HEK293 (cell line): ENCODE measurements around the gene WDR76.

Experiments
- KLF16 ChIP-seq: fragments of 450-650 bp; formaldehyde crosslinking; IDR thresholded peaks from 2 replicates; pipeline ENCODE4 v1.5.1; 2017; ENCODE audit warnings: missing biosample characterization, missing genetic modification characterization
- TRIM28 ChIP-seq: IDR thresholded peaks from 2 replicates; pipeline ENCODE4 v1.6.1; 2011; ENCODE audit warnings: low read length, control low read depth, borderline replicate concordance
- YY1 ChIP-seq: fragments of 450-650 bp; formaldehyde crosslinking; IDR thresholded peaks from 2 replicates; pipeline ENCODE4 v1.5.1; 2018; ENCODE audit warnings: missing biosample characterization, missing genetic modification characterization
- ZBTB49 ChIP-seq: fragments of 450-650 bp; formaldehyde crosslinking; IDR thresholded peaks from 2 replicates; pipeline ENCODE4 v1.5.1; 2016; ENCODE audit warnings: missing biosample characterization, missing genetic modification characterization, low read depth
- ZBTB6 ChIP-seq: fragments of 450-650 bp; formaldehyde crosslinking; IDR thresholded peaks from 2 replicates; pipeline ENCODE4 v1.5.1; 2017; ENCODE audit warnings: missing biosample characterization, missing genetic modification characterization
- ZNF114 ChIP-seq: fragments of 450-650 bp; formaldehyde crosslinking; IDR thresholded peaks from 2 replicates; pipeline ENCODE4 v1.5.0; 2017; ENCODE audit warnings: missing biosample characterization, missing genetic modification characterization
- ZNF274 ChIP-seq, 2 experiments: fragments of 200-500 bp in 1 of 2; fragments of 450-650 bp in 1 of 2; sonication (Bioruptor generic) in 1 of 2; formaldehyde crosslinking in 1 of 2; IDR thresholded peaks; 2 replicates each; pipeline versions ENCODE4 v1.5.1 to v1.6.1; 2014 to 2016; ENCODE audit warnings: borderline replicate concordance in 1 of 2, inconsistent platforms in 1 of 2, low read length in 1 of 2, missing biosample characterization in 1 of 2, missing genetic modification characterization in 1 of 2
- ZNF292 ChIP-seq: fragments of 450-650 bp; formaldehyde crosslinking; IDR thresholded peaks from 2 replicates; pipeline ENCODE4 v1.5.1; 2016; ENCODE audit warnings: low read depth, missing biosample characterization, missing genetic modification characterization, borderline replicate concordance
- ZNF311 ChIP-seq: fragments of 450-650 bp; formaldehyde crosslinking; IDR thresholded peaks from 2 replicates; pipeline ENCODE4 v1.5.1; 2017; ENCODE audit warnings: missing biosample characterization, missing genetic modification characterization, borderline replicate concordance
- ZNF37A ChIP-seq: fragments of 450-650 bp; IDR thresholded peaks from 2 replicates; pipeline ENCODE4 v1.5.1; 2018; ENCODE audit warnings: missing biosample characterization, missing genetic modification characterization
- TF ChIP-seq, protein P1 (sequence below): fragments of 450-650 bp; formaldehyde crosslinking; IDR thresholded peaks from 2 replicates; pipeline ENCODE4 v1.5.1; 2016; ENCODE audit warnings: missing biosample characterization, missing genetic modification characterization
- TF ChIP-seq, protein P2 (sequence below): sonication (generic); formaldehyde crosslinking; IDR thresholded peaks from 2 replicates; pipeline ENCODE4 v1.8.1; 2022; ENCODE audit warnings: mild to moderate bottlenecking, moderate library complexity, missing genetic modification reagents

- TF ChIP-seq ZBTB49 (tag by site-specific recombination) (no peak), ZNF114 (tag by site-specific recombination) (no peak), KLF16 (tag by site-specific recombination) (no peak), ZBTB6 (tag by site-specific recombination) (no peak), ZNF311 (tag by site-specific recombination) (no peak), ZNF292 (tag by site-specific recombination) (no peak), TRIM28 (no peak), ZNF274 (IDR thresholded peaks at IDR 0.05; ENCODE audit: low read length) (no peak), ZNF274 (tag by site-specific recombination; IDR thresholded peaks at IDR 0.05; ENCODE audit: borderline replicate concordance) (no peak), ZNF37A (tag by site-specific recombination) (no peak), YY1 (tag by site-specific recombination) (no peak)
- TF ChIP-seq, protein P1, sequence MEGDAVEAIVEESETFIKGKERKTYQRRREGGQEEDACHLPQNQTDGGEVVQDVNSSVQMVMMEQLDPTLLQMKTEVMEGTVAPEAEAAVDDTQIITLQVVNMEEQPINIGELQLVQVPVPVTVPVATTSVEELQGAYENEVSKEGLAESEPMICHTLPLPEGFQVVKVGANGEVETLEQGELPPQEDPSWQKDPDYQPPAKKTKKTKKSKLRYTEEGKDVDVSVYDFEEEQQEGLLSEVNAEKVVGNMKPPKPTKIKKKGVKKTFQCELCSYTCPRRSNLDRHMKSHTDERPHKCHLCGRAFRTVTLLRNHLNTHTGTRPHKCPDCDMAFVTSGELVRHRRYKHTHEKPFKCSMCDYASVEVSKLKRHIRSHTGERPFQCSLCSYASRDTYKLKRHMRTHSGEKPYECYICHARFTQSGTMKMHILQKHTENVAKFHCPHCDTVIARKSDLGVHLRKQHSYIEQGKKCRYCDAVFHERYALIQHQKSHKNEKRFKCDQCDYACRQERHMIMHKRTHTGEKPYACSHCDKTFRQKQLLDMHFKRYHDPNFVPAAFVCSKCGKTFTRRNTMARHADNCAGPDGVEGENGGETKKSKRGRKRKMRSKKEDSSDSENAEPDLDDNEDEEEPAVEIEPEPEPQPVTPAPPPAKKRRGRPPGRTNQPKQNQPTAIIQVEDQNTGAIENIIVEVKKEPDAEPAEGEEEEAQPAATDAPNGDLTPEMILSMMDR = peak; percentile 73; the same call in 1 of the 2 replicates
- TF ChIP-seq, protein P2, sequence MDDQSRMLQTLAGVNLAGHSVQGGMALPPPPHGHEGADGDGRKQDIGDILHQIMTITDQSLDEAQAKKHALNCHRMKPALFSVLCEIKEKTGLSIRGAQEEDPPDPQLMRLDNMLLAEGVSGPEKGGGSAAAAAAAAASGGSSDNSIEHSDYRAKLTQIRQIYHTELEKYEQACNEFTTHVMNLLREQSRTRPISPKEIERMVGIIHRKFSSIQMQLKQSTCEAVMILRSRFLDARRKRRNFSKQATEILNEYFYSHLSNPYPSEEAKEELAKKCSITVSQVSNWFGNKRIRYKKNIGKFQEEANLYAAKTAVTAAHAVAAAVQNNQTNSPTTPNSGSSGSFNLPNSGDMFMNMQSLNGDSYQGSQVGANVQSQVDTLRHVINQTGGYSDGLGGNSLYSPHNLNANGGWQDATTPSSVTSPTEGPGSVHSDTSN (CRISPR knock-in tag) = no peak
These were observed 77.1 kb downstream of the WDR76 start for GRCh38 chr15:43903864-43904290.
